ENCODE measurements around the gene CDC42EP5.
"Not testable (repeated sequence)": the region's sequence is repeated elsewhere in the genome, so short reads cannot be mapped to it uniquely, and the experiment has no call there.

CDC42EP5 gene, protein sequence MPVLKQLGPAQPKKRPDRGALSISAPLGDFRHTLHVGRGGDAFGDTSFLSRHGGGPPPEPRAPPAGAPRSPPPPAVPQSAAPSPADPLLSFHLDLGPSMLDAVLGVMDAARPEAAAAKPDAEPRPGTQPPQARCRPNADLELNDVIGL

DNA sequence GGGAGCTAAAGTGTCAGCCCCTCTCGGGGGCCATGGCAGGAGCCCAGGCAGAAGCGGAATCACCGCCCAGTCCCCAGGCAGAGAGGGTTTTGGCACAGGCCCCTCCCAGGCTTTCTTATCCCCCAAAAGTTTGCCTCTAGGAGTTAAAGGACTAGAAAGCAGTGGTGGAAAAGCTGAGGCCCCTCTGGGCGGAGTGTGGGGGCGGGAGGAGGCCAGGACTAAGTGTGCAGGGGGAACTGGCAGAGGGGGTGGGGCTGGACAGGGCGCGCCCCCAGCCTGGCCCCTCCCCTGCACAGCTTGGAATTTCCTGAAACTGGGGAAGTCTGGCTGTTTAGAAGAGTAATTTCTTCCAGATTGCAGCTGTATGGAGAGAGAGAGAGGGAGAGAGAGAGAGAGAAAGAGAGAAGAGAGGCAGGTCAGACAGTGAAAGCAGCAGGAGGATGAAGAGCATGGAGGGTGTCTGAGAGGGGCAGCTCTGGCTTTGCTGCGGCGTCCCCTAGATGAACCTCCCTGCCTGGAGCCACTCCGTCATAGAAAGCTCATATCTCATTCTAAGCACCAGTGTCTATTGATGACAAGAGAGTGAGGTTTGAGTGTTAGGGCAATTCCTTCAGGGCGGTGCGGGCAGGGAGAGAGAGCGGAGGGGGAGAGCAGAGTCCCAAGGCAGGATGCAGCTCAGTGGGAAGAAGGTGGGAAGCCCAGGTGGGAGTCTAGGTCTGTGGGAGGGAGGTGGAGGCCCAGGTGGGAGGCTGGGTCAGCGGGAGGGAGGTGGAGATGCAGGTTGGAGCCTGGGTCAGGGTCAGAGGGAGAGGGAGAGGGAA is at the start of gene CDC42EP5:
Gene CDC42EP5 (minus strand): TSS at position 226 of the 821 bp plus-strand sequence. CDS start 7,749 bp downstream, outside the sequence.
- DNase-seq (ENCODE audit: low read depth, low spot score), result peak; percentile 61

GRCh38 chr19:54521860-54522513 is 48.9 kb upstream of the CDC42EP5 start:
- DNase-seq (ENCODE audit: low read depth, low spot score), result no peak

- DNase-seq (ENCODE audit: low read depth, low spot score), result no peak
Measured at GRCh38 chr19:54521022-54521859, 48.1 kb upstream of the CDC42EP5 start.

GRCh38 chr19:54518844-54519243 is 45.7 kb upstream of the CDC42EP5 start:
- no peak for DNase-seq (ENCODE audit: low read depth, low spot score)

- DNase-seq (ENCODE audit: low read depth, low spot score), result peak; percentile 78
Measured at GRCh38 chr19:54517483-54517882, 44.4 kb upstream of the CDC42EP5 start.

GRCh38 chr19:54515156-54515555 is 42.1 kb upstream of the CDC42EP5 start:
- no peak for DNase-seq (ENCODE audit: low read depth, low spot score)

DNA sequence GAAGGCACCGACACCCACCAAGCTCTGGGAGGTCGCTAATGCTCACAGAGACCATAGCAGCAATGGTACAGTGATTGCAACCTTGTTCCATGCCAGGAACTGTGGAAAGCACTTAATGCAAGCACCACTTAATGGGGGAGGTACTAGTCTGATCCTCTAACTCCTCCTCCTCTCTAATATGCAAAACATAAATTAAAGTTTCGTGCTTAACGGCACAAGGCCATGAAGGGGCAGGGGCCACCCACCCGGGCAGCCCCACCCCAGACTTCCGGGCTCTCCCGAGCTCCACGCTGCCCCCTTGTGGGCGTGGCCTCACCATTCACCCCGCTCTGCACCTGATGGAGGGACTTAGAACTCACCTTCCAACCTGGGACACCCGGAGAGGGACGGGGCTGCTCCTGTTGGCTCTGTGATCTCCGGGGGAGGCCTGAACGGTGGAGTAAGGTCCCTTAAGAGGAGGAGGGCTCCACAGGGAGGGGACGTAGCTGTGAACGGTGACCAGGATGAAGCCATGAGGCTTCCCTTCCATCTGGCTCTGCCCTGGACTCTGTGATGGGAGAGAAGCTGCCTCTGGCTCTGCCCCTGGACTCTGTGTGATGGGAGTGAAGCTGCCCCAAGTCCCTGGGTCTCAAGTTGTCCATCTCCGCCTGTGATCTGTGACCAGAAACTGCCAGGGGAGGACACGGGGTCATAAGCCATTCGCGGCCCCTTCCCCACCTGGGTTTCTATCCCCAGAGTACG is 36.3 kb upstream of the CDC42EP5 start:
- not testable (repeated sequence) for DNase-seq (ENCODE audit: low read depth, low spot score)

DNA sequence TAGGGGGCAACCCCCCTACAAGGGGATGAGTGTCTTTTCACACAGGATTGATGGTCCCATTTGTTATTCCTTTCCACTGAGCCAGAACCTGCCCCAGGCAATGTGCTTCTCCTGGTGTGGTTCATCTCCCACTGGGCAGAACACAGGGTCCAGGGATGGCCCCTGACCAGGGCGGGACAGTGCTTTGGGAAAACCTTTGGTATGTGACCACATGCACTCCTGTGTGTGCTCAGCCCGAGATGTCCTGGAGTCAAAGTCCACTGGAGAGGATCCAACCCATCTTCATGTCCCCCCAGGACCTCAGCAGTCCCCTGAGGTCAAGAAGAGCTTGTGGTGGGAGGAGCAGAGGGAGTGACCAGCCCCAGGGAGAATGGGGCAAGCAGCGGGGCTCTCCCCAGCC is 35.4 kb upstream of the CDC42EP5 start:
- not testable (repeated sequence) for DNase-seq (ENCODE audit: low read depth, low spot score)

DNA sequence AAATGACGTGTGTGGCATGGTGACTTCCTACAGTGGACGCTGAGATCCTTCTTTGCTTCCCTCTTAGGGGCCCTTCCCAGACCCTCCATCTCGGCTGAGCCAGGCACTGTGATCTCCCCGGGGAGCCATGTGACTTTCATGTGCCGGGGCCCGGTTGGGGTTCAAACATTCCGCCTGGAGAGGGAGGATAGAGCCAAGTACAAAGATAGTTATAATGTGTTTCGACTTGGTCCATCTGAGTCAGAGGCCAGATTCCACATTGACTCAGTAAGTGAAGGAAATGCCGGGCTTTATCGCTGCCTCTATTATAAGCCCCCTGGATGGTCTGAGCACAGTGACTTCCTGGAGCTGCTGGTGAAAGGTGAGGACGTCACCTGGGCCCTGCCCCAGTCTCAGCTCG is 34.7 kb upstream of the CDC42EP5 start:
- no peak for DNase-seq (ENCODE audit: low read depth, low spot score)

- not testable (repeated sequence) for DNase-seq (ENCODE audit: low read depth, low spot score)
Measured at GRCh38 chr19:54507038-54507717, 34.1 kb upstream of the CDC42EP5 start.

DNA sequence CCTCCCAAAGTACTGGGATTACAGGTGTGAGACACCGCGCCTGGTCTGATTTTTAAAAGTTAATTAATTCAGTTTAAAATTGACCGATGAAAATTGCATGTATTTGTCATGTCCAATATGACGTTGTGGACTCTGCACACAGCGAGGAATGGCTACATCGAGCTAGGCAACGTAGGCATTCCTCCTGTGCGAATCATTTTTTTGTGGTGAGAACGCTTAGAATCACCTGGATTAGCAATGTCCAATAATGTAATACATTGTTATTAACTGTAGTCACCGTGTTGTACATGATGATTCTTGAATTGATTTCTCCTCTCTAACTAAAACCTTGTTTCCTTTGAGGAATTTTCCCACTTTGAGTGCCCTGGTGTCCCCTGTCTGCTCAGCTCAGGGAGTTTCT is 33.0 kb upstream of the CDC42EP5 start:
- no peak for DNase-seq (ENCODE audit: low read depth, low spot score)

GRCh38 chr19:54505542-54505941 is 32.4 kb upstream of the CDC42EP5 start:
- not testable (repeated sequence) for DNase-seq (ENCODE audit: low read depth, low spot score)

DNA sequence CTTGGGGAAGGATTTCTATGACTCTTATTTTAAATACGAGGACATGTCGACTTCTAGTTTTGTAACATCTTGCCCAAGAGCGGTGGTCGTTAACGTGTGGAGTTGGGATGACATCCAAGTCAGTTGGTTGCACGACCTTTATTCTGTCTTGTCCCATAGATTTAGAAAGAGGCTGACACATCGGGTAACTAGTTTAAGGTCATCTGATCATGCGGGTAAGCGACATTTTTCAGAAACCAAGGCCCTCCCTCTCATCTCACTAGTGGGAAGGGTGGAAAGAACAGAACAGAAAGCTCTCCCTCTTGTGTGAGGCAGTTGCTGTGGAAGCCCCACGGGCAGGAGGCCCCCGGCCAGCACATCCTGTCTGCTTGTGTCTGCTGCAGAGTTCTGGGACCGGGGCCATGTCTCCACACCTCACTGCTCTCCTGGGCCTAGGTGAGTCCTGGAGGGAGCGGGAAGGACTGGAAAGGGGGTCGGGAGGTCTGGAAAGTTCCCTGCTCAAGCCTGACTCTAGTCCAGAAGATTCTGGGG is 29.5 kb upstream of the CDC42EP5 start, which contains the start of gene LAIR2:
Gene LAIR2 (plus strand): TSS at position 314 of the 531 bp plus-strand sequence. CDS start 88 bp downstream, at position 402.
- DNase-seq (ENCODE audit: low read depth, low spot score), result no peak

- not testable (repeated sequence) for DNase-seq (ENCODE audit: low read depth, low spot score)
Measured at GRCh38 chr19:54498451-54498772, 25.3 kb upstream of the CDC42EP5 start.

GRCh38 chr19:54497747-54498450 is 24.8 kb upstream of the CDC42EP5 start:
- not testable (repeated sequence) for DNase-seq (ENCODE audit: low read depth, low spot score)

DNA sequence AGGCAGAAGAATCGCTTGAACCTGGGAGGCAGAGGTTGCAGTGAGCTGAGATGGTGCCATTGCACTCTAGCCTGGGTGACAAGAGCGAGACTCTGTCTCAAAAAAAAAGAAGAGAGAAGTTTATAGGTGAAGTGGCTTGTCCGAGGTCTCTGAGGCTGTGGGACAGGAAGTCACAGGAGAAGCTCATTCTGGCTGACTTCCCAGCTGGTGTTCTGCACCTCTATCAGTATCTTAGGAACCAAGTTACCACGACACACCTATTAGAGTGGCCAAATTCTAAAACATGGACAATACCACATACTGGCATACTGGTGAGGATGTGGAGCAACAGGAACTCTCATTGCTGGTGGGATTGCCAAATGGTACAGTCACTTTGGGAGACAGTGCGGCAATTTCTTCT is 22.2 kb upstream of the CDC42EP5 start:
- DNase-seq (ENCODE audit: low read depth, low spot score), result not testable (repeated sequence)

GRCh38 chr19:54493967-54494585 is 21.0 kb upstream of the CDC42EP5 start:
- no peak for DNase-seq (ENCODE audit: low read depth, low spot score)

- DNase-seq (ENCODE audit: low read depth, low spot score), result not testable (repeated sequence)
Measured at GRCh38 chr19:54493056-54493455, 20.0 kb upstream of the CDC42EP5 start.

GRCh38 chr19:54492568-54492967 is 19.5 kb upstream of the CDC42EP5 start:
- DNase-seq (ENCODE audit: low read depth, low spot score), result no peak
